HG03565 (cell line): Measurements from ENCODE around the gene ZBTB7C.

Experiments
- ATAC-seq: cut with Tn5 transposase; IDR thresholded peaks from one replicate; pipeline ENCODE4 v1.9.1; 2021; ENCODE audit warnings: mild to moderate bottlenecking, moderate library complexity; ENCODE audit not compliant: unreplicated experiment

Gene ZBTB7C

GRCh38 chr18:48009116-48009745, 400.0 kb downstream of the ZBTB7C start:
- no peak for ATAC-seq

GRCh38 chr18:48007955-48008701, 401.1 kb downstream of the ZBTB7C start:
- no peak for ATAC-seq

- no peak for ATAC-seq
Measured at GRCh38 chr18:48007381-48007780, 401.8 kb downstream of the ZBTB7C start.

GRCh38 chr18:48006415-48007175, 402.6 kb downstream of the ZBTB7C start:
- no peak for ATAC-seq

GRCh38 chr18:48004577-48004976, 404.6 kb downstream of the ZBTB7C start:
- no peak for ATAC-seq

GRCh38 chr18:48003426-48004349, 405.5 kb downstream of the ZBTB7C start:
- no peak for ATAC-seq

- no peak for ATAC-seq
Measured at GRCh38 chr18:48002933-48003365, 406.2 kb downstream of the ZBTB7C start.

- ATAC-seq, result no peak
Measured at GRCh38 chr18:48000701-48001100, 408.5 kb downstream of the ZBTB7C start.

- no peak for ATAC-seq
Measured at GRCh38 chr18:47999801-48000248, 409.4 kb downstream of the ZBTB7C start.

- no peak for ATAC-seq
Measured at GRCh38 chr18:47997338-47997780, 411.8 kb downstream of the ZBTB7C start.

- ATAC-seq, result no peak
Measured at GRCh38 chr18:47996091-47996541, 413.1 kb downstream of the ZBTB7C start.

- ATAC-seq, result no peak
Measured at GRCh38 chr18:47995654-47996053, 413.5 kb downstream of the ZBTB7C start.

GRCh38 chr18:47993409-47993808, 415.8 kb downstream of the ZBTB7C start:
- no peak for ATAC-seq

- ATAC-seq, result no peak
Measured at GRCh38 chr18:47992976-47993375, 416.2 kb downstream of the ZBTB7C start.

GRCh38 chr18:47992266-47992665, 416.9 kb downstream of the ZBTB7C start:
- no peak for ATAC-seq

GRCh38 chr18:47990981-47991380, 418.2 kb downstream of the ZBTB7C start:
- no peak for ATAC-seq

- ATAC-seq, result no peak
Measured at GRCh38 chr18:47987388-47987699, 421.8 kb downstream of the ZBTB7C start.

- ATAC-seq, result no peak
Measured at GRCh38 chr18:47986620-47987387, 422.4 kb downstream of the ZBTB7C start.

GRCh38 chr18:47985866-47986265, 423.3 kb downstream of the ZBTB7C start:
- no peak for ATAC-seq

- no peak for ATAC-seq
Measured at GRCh38 chr18:47984991-47985390, 424.2 kb downstream of the ZBTB7C start.
